ENCODE results near the gene NOP58.
A peak's percentile ranks its signal among the peaks of the same experiment; 100 is the strongest.

The NOP58 gene

DNA sequence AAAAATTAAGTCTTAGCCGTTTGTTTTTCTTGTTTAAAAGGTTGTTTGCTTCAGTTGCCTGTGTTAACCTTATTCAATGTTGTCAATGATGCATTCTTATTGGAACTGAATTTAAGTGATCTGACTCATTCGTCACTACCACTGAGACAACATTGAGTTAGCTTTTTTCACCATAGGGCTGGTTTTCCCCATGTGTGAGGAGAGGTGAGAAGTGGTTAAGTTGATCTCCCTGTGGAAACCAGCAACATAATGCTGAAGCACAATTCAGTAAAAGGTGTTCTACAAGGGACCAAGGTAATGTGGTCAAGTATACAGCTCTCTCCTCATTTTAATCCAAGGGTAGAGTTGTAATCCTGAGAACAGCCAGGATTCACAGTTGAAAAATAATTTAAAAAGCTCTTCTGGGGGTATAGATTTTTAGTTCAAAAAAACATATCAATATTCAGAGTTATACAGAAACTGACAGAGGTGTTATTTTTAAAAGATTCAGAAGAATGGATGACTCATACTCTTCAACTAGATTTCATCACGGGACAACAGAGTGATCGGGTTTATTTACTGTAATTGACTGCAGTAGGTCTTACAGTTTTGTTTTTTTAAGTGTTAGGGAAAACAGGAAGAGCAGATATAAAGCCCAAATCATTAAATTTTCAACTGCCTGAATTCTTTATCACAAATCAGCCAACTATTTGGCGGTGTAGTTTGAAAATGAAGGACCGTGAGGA lies 12.6 kb downstream of the NOP58 start:
- peak; percentile 24 for DNase-seq
- peaks cover 41% of the 10 kb centered on the region for H3K36me3 ChIP-seq (replicated peaks)
- H3K4me3 ChIP-seq (ENCODE audit: low read depth, low read length), result no peak overlapping the region
- H3K27ac ChIP-seq, result peak overlapping the region; percentile 69
- in situ Hi-C loops (cut with HindIII; ENCODE audit: low pct_ligation_motif_present, low sequenced_read_pairs), result no loop called here
- TF ChIP-seq, protein P1, sequence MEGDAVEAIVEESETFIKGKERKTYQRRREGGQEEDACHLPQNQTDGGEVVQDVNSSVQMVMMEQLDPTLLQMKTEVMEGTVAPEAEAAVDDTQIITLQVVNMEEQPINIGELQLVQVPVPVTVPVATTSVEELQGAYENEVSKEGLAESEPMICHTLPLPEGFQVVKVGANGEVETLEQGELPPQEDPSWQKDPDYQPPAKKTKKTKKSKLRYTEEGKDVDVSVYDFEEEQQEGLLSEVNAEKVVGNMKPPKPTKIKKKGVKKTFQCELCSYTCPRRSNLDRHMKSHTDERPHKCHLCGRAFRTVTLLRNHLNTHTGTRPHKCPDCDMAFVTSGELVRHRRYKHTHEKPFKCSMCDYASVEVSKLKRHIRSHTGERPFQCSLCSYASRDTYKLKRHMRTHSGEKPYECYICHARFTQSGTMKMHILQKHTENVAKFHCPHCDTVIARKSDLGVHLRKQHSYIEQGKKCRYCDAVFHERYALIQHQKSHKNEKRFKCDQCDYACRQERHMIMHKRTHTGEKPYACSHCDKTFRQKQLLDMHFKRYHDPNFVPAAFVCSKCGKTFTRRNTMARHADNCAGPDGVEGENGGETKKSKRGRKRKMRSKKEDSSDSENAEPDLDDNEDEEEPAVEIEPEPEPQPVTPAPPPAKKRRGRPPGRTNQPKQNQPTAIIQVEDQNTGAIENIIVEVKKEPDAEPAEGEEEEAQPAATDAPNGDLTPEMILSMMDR (IDR thresholded peaks at IDR 0.05; ENCODE audit: low read depth, low read length, missing control alignments), result no peak
- no peaks in the 10 kb centered on the region for H3K27me3 ChIP-seq (replicated peaks)

DNA sequence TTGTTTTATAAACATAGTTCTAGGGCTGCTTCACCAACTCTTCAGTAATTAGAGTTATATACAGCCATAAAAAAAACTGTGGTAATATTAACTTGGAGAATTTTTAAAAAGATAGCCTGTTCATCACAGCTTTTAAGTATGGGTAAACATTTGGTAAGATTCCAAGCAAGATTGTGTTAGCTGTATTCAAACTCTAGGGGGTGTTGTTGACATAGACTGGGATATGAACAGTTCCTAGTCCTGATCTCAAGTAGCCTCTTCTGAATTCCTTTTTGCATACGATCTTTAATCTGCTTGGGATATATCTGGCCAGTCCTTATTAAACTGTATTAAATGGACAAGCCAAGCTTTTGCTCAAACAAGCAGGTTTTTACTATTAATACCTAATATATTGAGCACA lies 13.4 kb downstream of the NOP58 start:
- in situ Hi-C loops (cut with HindIII; ENCODE audit: low pct_ligation_motif_present, low sequenced_read_pairs), result no loop called here
- peaks cover 48% of the 10 kb centered on the region for H3K36me3 ChIP-seq (replicated peaks)
- TF ChIP-seq, protein P1 (IDR thresholded peaks at IDR 0.05; ENCODE audit: low read depth, low read length, missing control alignments), result peak; percentile 57
- H3K4me3 ChIP-seq (ENCODE audit: low read depth, low read length), result no peak overlapping the region
- peak; percentile 42 for DNase-seq
- H3K27ac ChIP-seq, result no peak overlapping the region
- no peaks in the 10 kb centered on the region for H3K27me3 ChIP-seq (replicated peaks)

DNA sequence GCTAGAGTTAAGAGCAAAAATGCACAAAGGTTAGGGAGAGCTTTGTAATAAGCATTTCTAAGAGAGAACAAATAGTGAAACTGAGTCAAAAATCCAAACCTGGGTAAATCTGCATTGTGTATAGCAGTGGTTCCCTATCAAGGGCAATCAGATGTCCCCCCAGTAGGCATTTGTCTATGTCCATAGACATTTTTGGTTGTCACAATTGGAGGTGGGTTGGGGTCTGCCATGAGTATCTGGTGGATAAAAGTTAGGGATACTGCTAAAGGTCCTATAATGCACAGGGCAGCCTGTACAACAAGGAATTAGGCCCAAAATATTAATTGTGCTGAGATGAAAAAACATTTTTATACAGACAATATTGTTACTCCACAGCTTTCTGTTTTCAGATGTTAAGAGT lies 21.0 kb downstream of the NOP58 start:
- in situ Hi-C loops (cut with HindIII; ENCODE audit: low pct_ligation_motif_present, low sequenced_read_pairs), result no loop called here
- no peak for DNase-seq
- TF ChIP-seq, protein P1 (IDR thresholded peaks at IDR 0.05; ENCODE audit: low read depth, low read length, missing control alignments), result no peak

DNA sequence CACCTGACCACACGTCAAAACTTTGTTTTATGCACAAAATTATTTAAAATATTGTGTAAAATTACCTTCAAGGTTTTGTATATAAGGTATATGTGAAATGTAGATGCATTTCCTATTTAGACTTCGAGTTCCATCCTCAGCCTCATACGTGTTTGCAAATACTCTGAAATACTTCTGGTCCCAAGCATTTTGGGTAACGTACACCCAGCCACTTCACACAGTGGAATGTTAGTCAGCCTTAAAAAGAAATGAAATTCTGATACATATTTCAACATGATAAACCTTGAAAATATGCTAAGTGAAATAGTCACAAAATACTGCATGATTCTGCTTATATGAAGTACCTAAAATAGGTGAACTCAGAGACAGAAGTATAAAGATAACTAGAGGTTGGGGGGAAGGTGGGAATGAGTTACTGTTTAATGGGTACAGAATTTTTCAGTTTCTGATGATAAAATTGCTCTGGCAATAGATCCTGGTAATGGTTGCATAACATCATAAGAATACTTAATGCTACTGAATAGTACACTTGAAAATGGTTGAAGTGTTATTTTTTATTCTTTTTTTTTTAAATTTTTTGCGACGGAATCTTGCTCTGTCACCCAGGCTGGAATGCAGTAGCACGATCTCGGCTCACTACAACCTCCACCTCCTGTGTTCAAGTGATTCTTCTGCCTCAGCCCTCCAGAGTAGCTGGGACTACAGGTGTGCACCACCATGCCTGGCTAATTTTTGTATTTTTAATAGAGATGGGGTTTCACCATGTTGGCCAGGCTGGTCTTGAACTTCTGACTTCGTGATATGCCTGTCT lies 24.0 kb downstream of the NOP58 start:
- in situ Hi-C loops (cut with HindIII; ENCODE audit: low pct_ligation_motif_present, low sequenced_read_pairs), result no loop called here
- no peak for DNase-seq
- Histone ChIP-seq H3K36me3 (replicated peaks) (peaks cover 64% of the 10 kb centered on the region), H3K4me3 (ENCODE audit: low read depth, low read length) (no peak overlapping the region), H3K27ac (no peak overlapping the region), H3K27me3 (replicated peaks) (no peaks in the 10 kb centered on the region)
- TF ChIP-seq, protein P1 (IDR thresholded peaks at IDR 0.05; ENCODE audit: low read depth, low read length, missing control alignments), result no peak

More for the DNA sequence above, 21.0 kb downstream of the NOP58 start:
- no peak overlapping the region for H3K27ac ChIP-seq
- no peaks in the 10 kb centered on the region for H3K27me3 ChIP-seq (replicated peaks)
- H3K36me3 ChIP-seq (replicated peaks), result peaks cover 74% of the 10 kb centered on the region
- no peak overlapping the region for H3K4me3 ChIP-seq (ENCODE audit: low read depth, low read length)

DNA sequence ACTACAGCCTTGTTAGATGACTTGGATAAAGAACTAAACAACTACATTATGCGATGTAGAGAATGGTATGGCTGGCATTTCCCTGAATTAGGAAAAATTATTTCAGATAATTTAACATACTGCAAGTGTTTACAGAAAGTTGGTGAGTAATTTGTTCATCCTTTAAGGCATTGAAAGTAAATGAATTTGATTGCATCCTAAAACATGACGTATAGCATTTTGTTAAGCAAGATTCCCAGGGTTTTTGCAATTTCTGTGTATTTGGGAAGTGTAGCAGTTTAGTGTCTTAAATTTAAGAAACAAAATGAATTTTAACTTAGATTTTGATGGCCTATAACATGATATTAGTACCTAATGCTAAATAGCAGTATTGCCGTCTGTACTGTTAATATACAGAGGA lies 24.8 kb downstream of the NOP58 start:
- Histone ChIP-seq H3K4me3 (ENCODE audit: low read depth, low read length) (no peak overlapping the region), H3K36me3 (replicated peaks) (peaks cover 57% of the 10 kb centered on the region), H3K27me3 (replicated peaks) (no peaks in the 10 kb centered on the region), H3K27ac (no peak overlapping the region)
- DNase-seq, result no peak
- TF ChIP-seq, protein P1 (IDR thresholded peaks at IDR 0.05; ENCODE audit: low read depth, low read length, missing control alignments), result no peak
- in situ Hi-C loops (cut with HindIII; ENCODE audit: low pct_ligation_motif_present, low sequenced_read_pairs), result no loop called here

Measured in brain microvascular endothelial cell (primary cell).